ENCODE measurements around the gene MIAT. TPM values are rescaled to one million over a fixed set of nuclear protein-coding genes. Genes with fewer than 3 reads are reported as not detected.

MIAT gene
- total and polyA plus RNA-seq, 2 of the 8 experiments (the other 6 are each of a cell fraction or from before 2014, with no cell fraction given), result 27.6 to 36.0 TPM

GRCh38 chr22:26663374-26663923, 6.1 kb downstream of the MIAT start:
- ChIA-PET POLR2A (ENCODE audit: partially characterized antibody) (interaction anchor here (1.0 kb wide), 1 partner anchor 88 kb away, joined by 3 read pairs; no protein-coding TSS in a partner anchor), CTCF (ENCODE audit: partially characterized antibody) (interaction anchor here (1.3 to 6.5 kb wide), 4 partner anchors 10 to 180 kb away, joined by 3 to 38 read pairs (median 4); partner anchors contain the start of genes HPS4 and SRRD)
- H3K4me3 ChIP-seq (ENCODE audit: extremely low read depth in 1 of 4, insufficient read depth in 2 of 4, low read depth in 3 of 4, low read length in 4 of 4), result no peak overlapping the region

More at GRCh38 chr22:26663374-26663923, 6.1 kb downstream of the MIAT start:
- no peak overlapping the region for H4K91ac ChIP-seq (replicated peaks; ENCODE audit: insufficient read length, low read length)
- H3K23me2 ChIP-seq (ENCODE audit: low read depth, low read length), result peaks cover 2% of the 10 kb centered on the region; the same call in 1 of the 2 replicates
- FAIRE-seq (no peak), DNase-seq (ENCODE audit: low read depth in 1 of 2, low spot score in 2 of 2) (no peak)
- no peak overlapping the region for H2BK20ac ChIP-seq (ENCODE audit: low read length)
- H3K9me3 ChIP-seq (ENCODE audit: insufficient read depth in 2 of 2, low read depth in 1 of 2, low read length in 1 of 2), result no peaks in the 10 kb centered on the region
- H3K79me2 ChIP-seq (ENCODE audit: control insufficient read depth in 1 of 2, insufficient read depth in 2 of 2, low read length in 2 of 2), result peaks cover 0 to 47% of the 10 kb centered on the region in 2 experiments; a peak in 2 of 4 replicates
- no peak overlapping the region for H3K4ac ChIP-seq (replicated peaks; ENCODE audit: insufficient read length, low read depth, low read length)
- no peak overlapping the region for H2BK120ac ChIP-seq (replicated peaks; ENCODE audit: low read depth, low read length)
- H4K5ac ChIP-seq (ENCODE audit: insufficient read length, low read depth, low read length), result no peak overlapping the region
- no peak overlapping the region for H2AK5ac ChIP-seq (ENCODE audit: low read depth, low read length)
- no peak overlapping the region for H3K18ac ChIP-seq (ENCODE audit: extremely low read depth, low read length)
- H3K79me1 ChIP-seq (ENCODE audit: low read depth, low read length), result peaks cover 13% of the 10 kb centered on the region; the same call in 1 of the 2 replicates
- TF ChIP-seq HDAC6 (IDR thresholded peaks at IDR 0.05; ENCODE audit: low read depth, low read length), result no peak
- no peak for TF ChIP-seq PHF8 (conservative IDR thresholded peaks at IDR 0.05; ENCODE audit: low read depth, low read length)
- no peak for TF ChIP-seq CBX5 (IDR thresholded peaks at IDR 0.05; ENCODE audit: low read depth, low read length)
- TF ChIP-seq ZNF274 (IDR thresholded peaks at IDR 0.05; ENCODE audit: borderline replicate concordance, extremely low read depth, low read length), result no peak
- no peak for TF ChIP-seq ASH2L (IDR thresholded peaks at IDR 0.05; ENCODE audit: low read length)
- no peak for TF ChIP-seq CTCF (IDR thresholded peaks at IDR 0.05; ENCODE audit: control extremely low read depth in 1 of 3, insufficient read depth in 1 of 3, low read depth in 1 of 3, low read length in 3 of 3)
- no peak for TF ChIP-seq SP1 (IDR thresholded peaks at IDR 0.05; ENCODE audit: low read depth, low read length)
- TF ChIP-seq SP4 (IDR thresholded peaks at IDR 0.05; ENCODE audit: low read length), result no peak
- no peak for TF ChIP-seq GTF2F1 (IDR thresholded peaks at IDR 0.05; ENCODE audit: borderline replicate concordance, low read depth, low read length)
- no peak for TF ChIP-seq FOSL1 (IDR thresholded peaks at IDR 0.05; ENCODE audit: insufficient read depth, low read depth, low read length)
- no peak for TF ChIP-seq POLR2A (IDR thresholded peaks at IDR 0.05; ENCODE audit: control extremely low read depth in 1 of 2, low read depth in 2 of 2, low read length in 2 of 2)
- no peak for TF ChIP-seq KDM5A (IDR thresholded peaks at IDR 0.05; ENCODE audit: low read length)
- no peak overlapping the region for H2AFZ ChIP-seq (ENCODE audit: low read length)
- H2BK15ac ChIP-seq (ENCODE audit: low read length), result no peak overlapping the region
- peaks cover 13 to 37% (median 26%) of the 10 kb centered on the region in 4 experiments for H3K36me3 ChIP-seq (ENCODE audit: control insufficient read depth in 2 of 4, insufficient read depth in 4 of 4, low read length in 3 of 4)
- no peak overlapping the region for H2BK5ac ChIP-seq (ENCODE audit: low read depth, low read length)
- H4K8ac ChIP-seq (ENCODE audit: extremely low read depth, insufficient read depth, low read length), result no peak overlapping the region
- no peak overlapping the region for H3K4me2 ChIP-seq (ENCODE audit: insufficient read depth in 1 of 2, low read depth in 2 of 2, low read length in 2 of 2)
- no peaks in the 10 kb centered on the region for H4K20me1 ChIP-seq (replicated peaks in 1 of 2; ENCODE audit: control insufficient read depth in 1 of 2, insufficient read depth in 2 of 2, low read length in 2 of 2)
- H3K9ac ChIP-seq (replicated peaks in 1 of 4; ENCODE audit: extremely low read depth in 1 of 4, low read depth in 3 of 4, low read length in 3 of 4), result no peak overlapping the region
- no peak overlapping the region for H3K23ac ChIP-seq (ENCODE audit: insufficient read length)
- no peak overlapping the region for H3K56ac ChIP-seq (replicated peaks; ENCODE audit: insufficient read length, low read depth, low read length)
- 91% methylated on average over 9 of the region's 9 CpGs; no CpG with 5 or more reads in 1 of the 2 experiments for whole genome bisulfite sequencing, 2 experiments (ENCODE audit: extremely low coverage in 1 of 2, insufficient coverage in 1 of 2, insufficient read length in 1 of 2, insufficient replicate concordance in 2 of 2, low coverage in 1 of 2, low lambda C conversion rate in 2 of 2, missing lambda C conversion rate in 1 of 2)
- no peak overlapping the region for H3K14ac ChIP-seq (ENCODE audit: insufficient read length)
- no peak overlapping the region for H2BK12ac ChIP-seq (ENCODE audit: low read depth, low read length)
- peaks cover 12 to 27% (median 13%) of the 10 kb centered on the region in 4 experiments for H3K4me1 ChIP-seq (replicated peaks in 1 of 4; ENCODE audit: control insufficient read depth in 3 of 4, insufficient read depth in 4 of 4, low read length in 3 of 4)
- no peak overlapping the region for H3K27ac ChIP-seq (ENCODE audit: low read depth, low read length)
- no peaks in the 10 kb centered on the region for H3K27me3 ChIP-seq (replicated peaks in 1 of 4; ENCODE audit: control insufficient read depth in 3 of 4, extremely low read depth in 1 of 4, insufficient read depth in 3 of 4, low read length in 3 of 4)

Data from H1 (cell line).